Adrenal gland (tissue), 5 donors: ENCODE measurements around the gene RAI2.

Experiments
- CTCF ChIP-seq, 6 experiments: fragments of 450-650 bp in 4 of 6; fragments of 200-600 bp in 2 of 6; sonication (generic) in 1 of 6; IDR thresholded peaks; 1 replicate in 5 of 6; 2 replicates in 1 of 6; pipeline versions ENCODE4 v1.5.1 to v1.8.0; 2016 to 2021; ENCODE audit warnings: antibody characterized with exemption in 6 of 6, mild to moderate bottlenecking in 2 of 6, moderate library complexity in 1 of 6
- POLR2A ChIP-seq, 2 donors: fragments of 450-650 bp; IDR thresholded peaks; one replicate each; pipeline ENCODE4 v1.6.1; 2017; ENCODE audit warnings: antibody characterized with exemption in 2 of 2, mild to moderate bottlenecking in 2 of 2, moderate library complexity in 1 of 2
- donor health status: DM: no; HTN: no; CAD: no.

DNA sequence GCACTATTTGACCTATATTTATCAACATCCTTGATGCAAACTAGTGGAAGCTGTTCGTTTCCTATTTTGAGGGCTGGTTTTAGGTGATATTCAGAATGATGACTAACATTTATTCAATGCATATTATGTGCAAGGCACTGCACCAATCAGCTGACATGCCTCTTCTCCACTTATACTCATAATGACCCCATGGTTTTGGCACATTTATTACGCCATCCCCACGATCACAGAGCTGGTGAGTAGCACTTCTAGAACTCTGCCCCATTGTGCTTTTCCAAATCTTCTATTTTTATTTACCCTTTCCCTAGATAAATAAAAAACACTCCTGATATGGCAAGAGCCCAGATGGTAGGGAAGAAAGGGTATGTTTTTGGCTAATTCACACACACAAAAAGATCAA is 110.7 kb downstream of the RAI2 start:
- TF ChIP-seq CTCF (IDR thresholded peaks at IDR 0.05) (no peak), POLR2A (IDR thresholded peaks at IDR 0.05) (no peak)
